ENCODE data around the gene RAD50. TPM values are rescaled to one million over a fixed set of nuclear protein-coding genes. Genes with fewer than 3 reads are reported as not detected.

RAD50 gene
- total RNA-seq, 2 donors from 2014 or later, result 28.4 to 32.7 TPM

- Histone ChIP-seq H3K4me3 (no peak overlapping the region), H3K27ac (no peak overlapping the region), H3K4me1 (ENCODE audit: control insufficient read depth in 1 of 2, low read depth in 2 of 2) (no peaks in the 10 kb centered on the region), H3K36me3 (peaks cover under 1% of the 10 kb centered on the region), H3K27me3 (replicated peaks; ENCODE audit: insufficient read depth) (no peaks in the 10 kb centered on the region), H3K9me3 (no peaks in the 10 kb centered on the region)
- DNase-seq (ENCODE audit: low spot score) (no peak), ATAC-seq (ENCODE audit: insufficient number of reproducible peaks, low FRiP score, low read depth) (no peak)
- no peak for TF ChIP-seq CTCF (IDR thresholded peaks at IDR 0.05)
Observed at GRCh38 chr5:132692632-132692967, 135.8 kb downstream of the RAD50 start.

Other genes with a start within 250 kb of the RAD50 start
- gene SLC22A5, start 187.3 kb upstream of the RAD50 start, total RNA-seq, result 10 to 100 TPM; 24.9 to 30.8 TPM
- gene IRF1, start 66.2 kb upstream of the RAD50 start, total RNA-seq, result 10 to 100 TPM; 31.3 to 57.7 TPM
- gene IL5, start 13.5 kb upstream of the RAD50 start, total RNA-seq, result not detected
- gene IL13, start 101.2 kb downstream of the RAD50 start, total RNA-seq, result 1 to 10 TPM in 1 of 2 donors, not detected in 1; 2.8 TPM
- gene IL4, start 117.0 kb downstream of the RAD50 start, total RNA-seq, result not detected
- 1 to 10 TPM; 3.7 to 5.9 TPM for gene KIF3A, start 180.6 kb downstream of the RAD50 start, total RNA-seq
- not detected for gene CCNI2, start 190.4 kb downstream of the RAD50 start, total RNA-seq
- gene SEPTIN8, start 220.3 kb downstream of the RAD50 start, total RNA-seq, result 100 to 1,000 TPM in 1 of 2 donors, 10 to 100 TPM in 1; 85.7 to 111 TPM